GM19452 (cell line): ENCODE measurements around the gene MAPK9.
"Not testable (repeated sequence)": the region's sequence is repeated elsewhere in the genome, so short reads cannot be mapped to it uniquely, and the experiment has no call there.

Experiments
- ATAC-seq: cut with Tn5 transposase; IDR thresholded peaks from one replicate; pipeline ENCODE4 v1.9.1; 2021; ENCODE audit not compliant: unreplicated experiment

MAPK9 gene

DNA sequence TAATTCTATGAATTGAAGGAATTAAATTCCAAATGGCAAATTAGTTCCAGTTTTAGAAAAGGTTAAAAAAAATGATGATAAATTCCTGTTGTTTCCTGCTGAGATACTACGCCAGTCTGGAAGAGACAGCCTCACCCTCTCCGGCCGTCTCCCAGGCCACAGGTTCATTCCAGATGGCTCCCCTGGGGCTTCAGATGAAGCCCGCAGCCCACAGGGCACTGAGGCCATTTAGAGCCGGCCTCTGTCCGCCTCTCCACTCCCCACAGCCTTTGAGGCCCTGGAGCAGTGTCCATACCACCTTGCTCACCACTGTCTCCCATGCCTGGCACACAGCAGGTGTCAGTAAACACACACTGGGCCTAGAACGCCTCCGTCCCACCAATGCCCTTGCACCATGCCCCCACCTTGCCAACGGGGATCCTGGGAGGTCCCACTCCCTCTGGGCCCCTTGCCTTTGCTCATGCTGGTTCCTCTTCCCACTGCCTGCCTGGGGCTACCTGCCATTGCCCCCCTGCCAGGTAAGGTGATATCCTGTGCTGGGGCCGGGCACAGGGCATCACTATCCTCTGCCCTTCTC lies 35.2 kb upstream of the MAPK9 start:
- ATAC-seq, result no peak

DNA sequence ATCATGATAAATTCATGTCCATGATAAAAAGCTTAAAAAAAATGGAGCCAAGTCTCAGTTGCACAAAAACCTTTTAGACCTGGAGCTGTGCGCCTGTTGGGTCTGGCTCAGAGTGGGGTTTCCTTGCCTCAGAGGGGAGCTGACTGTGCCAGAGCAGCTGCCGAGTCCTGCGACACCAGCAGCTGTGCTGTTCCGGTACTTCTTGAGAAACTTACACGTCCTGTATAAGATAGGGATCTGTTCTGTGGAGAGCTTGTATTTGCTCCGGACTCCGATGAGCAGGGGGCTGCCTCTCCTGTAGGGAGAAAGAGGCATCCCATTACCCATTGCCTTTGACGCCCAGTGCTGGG lies 32.7 kb upstream of the MAPK9 start:
- no peak for ATAC-seq

DNA sequence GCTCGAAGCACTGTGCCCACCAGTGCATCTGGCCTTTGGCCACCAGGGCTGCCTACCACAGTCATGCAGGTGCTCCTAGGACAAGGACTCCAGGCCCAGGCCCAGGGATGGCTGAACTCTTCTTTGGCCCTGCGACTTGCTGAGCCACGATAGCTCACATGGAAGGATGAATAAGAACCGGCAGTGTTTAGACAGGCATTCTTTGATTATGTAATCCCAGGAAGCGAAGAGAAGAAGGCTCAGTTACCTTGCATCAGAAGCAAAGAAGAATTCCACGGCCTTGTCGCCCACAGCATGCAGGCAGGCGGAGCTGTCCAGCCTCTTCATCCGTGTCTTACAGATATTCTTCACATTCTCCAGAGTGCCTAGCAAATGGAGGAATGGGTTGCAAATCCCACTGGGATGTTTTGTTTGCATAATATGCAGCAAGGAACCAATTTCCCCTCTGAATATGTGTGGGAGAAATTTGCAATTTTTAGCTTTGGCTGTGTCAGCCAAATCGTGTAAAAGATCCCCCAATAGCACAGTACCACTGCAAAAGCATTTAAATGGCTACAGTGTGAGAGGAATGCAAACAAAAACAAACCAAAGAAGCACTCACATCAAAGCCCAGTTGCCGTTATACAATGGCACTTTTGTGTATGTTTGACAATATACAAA lies 32.2 kb upstream of the MAPK9 start:
- ATAC-seq, result no peak

DNA sequence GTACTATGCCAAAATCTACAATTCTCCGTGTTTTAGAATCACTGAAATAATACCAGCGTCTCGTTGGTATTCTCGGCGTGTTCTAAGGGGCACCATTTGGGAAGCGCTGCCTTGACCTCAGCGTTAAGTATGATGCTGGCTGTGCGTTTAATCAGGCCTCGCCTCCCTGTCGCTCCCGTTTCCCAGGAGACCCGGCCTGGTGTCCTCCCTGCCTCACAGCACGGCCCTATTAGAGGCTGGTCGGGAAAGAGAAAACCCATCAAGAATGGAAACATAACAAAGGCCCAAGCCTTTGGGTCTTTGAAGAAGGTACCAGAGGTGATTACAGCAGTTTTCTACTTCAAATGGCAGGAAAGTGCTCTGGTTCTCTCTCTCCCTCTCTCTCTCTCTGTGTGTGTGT lies 31.3 kb upstream of the MAPK9 start:
- no peak for ATAC-seq

DNA sequence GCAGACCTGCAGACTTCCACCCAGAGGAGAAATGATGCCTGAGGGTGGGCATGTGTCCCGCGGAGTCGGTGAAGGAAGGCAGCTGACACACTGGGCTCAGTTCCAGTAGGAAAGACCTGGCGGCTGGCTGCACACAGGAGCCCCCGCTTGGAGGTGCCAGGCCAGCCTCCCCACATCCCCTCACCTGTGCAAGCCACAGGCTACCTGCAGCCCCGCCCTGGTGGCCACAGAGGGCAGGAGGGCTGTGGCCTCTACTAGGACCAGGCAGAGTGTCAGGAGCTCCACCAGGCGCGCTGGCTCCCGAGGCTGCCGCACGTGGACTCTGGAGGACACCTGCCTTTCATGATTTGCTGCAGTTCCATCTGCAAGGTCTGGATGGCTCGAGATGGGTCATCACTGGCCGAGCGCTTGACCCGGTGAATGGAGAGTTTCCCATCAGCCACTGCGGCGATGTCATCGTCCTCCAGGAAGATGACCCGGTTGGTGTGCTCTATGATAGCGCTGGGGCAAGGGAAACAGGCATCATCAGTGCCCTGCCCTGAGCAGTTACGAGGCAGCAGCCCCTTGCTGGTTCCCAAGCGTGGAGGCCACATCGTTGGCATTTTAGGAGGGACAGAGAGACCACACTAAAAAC lies 26.7 kb upstream of the MAPK9 start:
- ATAC-seq, result no peak

DNA sequence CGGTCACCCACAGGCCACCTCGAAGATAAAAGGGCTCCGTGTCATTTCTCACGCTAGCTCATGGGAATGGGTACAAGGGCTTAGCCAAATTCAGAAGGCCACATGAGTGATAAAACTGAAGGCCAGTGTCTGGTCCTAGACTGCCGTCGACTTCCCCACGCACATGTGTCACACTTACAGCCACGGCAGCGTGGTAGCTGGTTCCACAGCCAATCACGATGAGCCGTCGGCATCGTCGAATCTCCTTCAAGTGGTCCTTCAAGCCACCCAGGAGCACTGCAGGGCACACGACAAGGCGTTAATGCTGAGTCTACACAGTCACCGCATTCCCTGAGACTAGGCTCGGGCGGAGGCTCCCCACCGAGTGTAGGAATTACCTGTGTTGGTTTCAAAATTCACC lies 24.7 kb upstream of the MAPK9 start:
- no peak for ATAC-seq

DNA sequence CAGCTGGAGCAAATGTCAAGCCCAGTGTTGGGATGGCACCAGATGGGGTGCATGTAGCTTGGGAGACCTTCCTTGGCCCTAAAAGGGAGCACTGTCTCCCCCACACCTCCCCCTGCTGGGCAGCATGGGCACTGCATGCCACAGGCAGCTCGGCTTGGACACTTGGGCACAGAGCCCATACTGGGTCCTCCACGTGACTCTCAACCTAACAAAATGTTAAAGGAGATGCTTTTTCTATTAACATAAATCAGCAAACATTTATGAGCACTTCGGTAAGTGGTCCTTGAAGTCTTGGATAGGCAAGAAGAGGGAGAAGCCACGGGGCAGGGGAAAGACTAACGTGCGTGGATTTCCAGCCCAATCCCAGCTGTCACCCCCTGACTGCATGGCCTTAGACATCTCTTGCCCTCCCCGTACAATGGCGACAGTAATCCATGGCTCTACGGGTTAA lies 23.9 kb upstream of the MAPK9 start:
- ATAC-seq, result peak; percentile 71

DNA sequence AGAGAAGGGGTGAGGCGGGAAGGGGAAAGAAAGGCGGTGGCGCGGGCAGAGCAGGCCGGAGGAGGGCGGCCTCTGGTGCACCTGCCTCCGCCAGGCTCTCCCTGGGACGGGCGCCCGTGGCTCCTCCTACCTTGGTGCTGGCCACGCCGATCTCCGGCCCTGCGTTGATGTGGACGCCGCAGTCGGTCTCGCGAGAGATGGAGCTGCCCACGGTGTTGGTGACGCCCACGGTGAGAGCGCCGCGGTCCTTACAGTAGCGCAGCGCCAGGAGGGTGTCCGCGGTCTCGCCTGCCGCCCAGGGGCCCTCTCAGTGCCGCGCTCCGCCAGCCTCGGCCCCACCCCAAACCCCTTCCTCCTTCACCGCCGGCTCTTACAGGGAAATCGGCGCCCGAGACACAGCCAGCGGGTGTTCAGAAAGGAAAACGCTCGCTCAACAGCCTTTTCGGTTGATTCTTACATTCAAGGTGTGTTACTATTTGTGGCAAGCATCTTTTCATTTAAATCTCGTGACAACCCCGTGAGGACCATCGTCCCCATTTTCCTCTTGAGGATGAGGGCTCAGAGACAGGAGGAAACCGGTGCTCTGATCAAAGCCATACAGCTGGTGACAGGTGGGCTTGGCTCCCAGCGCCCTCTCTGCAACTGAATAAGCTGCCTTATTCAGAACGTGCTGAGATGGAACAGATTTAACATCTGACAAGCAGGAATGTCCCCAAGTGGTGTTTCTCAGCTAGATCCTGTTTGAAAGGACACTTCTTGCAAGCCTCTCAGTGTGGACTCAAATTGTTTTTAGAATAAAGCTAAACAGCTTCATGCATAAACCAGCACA lies 22.0 kb upstream of the MAPK9 start:
- no peak for ATAC-seq

DNA sequence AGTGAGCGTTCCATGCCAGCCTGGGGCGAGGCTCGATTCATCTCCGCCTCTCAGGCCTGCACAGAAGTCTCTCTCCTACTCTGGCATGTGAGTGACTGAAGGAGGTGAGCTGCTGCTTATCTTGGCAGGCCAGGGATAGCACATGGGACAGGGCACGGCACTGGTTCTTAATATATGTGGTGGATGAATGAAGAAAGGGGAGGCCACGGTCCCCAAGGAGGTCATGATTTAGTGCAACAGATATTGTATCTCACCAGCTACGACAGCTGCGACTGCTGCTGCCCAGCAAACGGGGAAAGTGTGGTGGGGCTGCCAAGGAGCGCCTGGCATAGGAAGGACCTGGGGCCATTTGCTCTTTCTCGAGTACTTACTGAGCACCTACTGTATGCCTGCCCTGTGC lies 19.3 kb upstream of the MAPK9 start:
- no peak for ATAC-seq

DNA sequence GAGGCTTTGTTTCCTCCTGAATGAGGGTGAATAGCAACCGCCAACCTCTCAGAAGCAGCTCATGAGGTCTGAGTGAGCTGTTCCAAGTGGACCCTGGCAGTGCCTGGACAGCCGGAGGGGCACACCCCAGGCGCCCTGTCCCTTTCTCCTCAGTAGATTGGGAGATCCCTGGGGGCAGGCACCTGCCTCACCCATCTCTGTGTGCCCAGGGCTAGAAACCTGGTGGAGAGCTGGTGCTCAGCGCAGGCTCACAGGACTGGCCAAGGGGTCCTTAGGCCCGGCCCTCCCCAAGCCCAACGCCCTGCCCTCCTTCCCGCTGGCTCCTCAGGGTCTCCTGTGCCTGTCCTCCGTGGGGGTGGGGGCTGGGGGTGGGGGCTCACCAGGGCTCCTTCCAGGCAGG lies 14.9 kb upstream of the MAPK9 start:
- ATAC-seq, result no peak

DNA sequence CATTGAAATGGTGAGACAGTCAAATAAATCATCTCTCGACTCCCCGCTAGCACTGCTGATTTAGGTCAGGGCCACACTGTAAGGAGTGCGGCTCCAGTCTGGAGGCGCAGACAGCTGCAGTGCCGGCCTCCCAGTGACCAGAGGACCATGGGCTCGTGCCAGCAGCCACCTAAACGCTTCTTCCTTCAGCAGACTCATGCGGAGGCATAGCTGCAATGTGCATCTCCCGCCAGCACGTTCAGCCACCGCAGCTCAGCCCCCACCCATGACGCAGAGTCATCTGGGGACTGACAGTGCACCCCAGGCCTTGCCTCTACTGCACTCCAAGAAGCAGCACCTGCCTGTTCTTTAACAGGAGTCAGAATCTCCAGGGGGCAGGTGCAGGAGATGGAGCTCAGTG lies 13.6 kb upstream of the MAPK9 start:
- no peak for ATAC-seq

DNA sequence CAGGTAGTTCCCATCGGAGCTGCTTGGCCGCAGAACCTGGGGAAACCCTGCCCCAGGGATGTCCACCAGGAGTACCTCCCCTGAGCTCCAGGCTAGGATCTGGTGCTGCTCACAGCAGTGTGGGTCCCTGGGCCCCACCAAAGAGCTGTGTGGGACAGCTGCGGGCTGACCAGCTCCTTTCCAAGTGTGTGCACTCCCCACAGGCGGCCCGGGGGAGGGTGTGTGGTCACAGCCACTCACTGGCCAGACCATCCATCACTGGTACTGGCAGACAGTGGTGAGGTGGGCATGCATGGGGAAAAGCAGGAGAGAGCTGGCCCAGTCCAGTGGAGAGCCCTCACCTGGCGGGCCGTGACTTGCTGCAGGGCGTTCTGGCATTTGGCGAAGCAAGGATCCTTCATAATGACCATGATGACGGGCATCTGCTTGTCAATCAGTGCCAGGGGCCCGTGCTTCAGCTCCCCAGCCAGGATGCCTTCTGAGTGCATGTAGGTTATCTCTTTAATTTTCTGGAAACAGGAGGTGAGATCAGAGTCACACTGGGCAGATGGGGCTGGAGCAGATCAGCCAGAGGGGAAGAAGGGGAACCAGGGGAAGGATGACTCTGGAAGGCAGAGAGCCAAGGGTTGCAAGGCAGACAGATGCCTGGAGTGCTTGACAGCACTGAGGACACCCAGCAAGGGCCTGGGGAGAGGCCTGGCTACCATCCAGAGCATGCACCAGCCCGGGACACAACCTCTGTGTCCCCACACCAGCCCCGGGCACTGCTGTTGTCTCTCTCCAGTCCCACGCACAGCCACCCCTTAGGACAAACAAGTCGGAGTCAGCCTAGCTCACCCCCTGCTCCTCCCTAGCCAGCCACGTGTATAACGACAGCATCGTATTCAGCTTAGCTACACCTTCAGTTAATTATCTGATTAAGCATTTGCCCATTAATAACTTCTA lies 12.8 kb upstream of the MAPK9 start:
- no peak for ATAC-seq

DNA sequence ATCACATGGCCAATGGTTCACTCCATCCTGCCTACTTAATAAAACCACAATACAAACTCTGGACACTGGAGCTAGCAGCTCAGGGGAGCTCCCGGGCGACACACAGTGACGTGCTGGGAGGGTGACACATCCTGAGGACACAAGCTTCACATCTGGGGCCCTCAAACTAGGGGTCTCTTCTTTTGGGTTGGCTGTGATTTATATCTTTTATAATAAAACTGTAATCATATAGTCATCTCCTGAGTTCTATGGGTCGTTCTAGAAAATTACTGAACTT lies 12.1 kb upstream of the MAPK9 start:
- ATAC-seq, result no peak

DNA sequence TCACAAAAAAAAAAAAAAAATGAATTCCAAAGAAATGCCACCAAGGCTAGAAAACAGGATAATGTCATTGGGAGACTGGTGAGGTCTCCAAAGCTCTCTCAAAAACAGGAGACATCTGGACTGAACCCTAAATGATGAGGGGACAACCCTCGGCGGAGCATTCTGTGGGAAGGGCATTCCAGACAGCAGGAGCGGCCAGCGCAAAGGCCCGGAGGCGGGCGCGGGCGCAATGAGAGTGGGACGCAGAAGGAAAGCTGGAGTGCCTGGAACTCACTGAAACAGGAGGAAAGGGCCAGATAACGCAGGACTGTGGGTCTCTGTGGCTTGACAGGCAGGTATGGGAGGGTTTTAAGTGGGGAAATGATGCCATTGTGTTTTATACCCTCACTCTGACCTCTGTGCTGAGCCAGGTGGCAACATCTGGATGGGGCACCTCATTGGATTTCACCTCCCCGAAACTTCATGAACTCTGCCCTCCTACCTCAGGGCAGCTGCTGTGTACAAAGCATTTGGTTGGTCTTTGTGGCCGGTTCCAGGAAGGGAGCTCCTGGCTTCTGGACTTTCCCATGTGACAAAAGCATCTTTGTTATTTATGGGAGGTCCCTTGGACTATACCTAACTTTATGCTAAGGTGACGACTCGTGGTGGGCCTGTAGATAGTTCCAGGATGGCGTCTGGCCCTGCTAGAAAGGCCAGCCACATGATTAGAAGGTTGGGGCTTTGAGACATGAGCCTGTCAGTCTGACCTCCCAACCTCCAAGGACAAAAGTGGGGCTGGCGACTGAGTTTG lies 11.5 kb upstream of the MAPK9 start:
- no peak for ATAC-seq

DNA sequence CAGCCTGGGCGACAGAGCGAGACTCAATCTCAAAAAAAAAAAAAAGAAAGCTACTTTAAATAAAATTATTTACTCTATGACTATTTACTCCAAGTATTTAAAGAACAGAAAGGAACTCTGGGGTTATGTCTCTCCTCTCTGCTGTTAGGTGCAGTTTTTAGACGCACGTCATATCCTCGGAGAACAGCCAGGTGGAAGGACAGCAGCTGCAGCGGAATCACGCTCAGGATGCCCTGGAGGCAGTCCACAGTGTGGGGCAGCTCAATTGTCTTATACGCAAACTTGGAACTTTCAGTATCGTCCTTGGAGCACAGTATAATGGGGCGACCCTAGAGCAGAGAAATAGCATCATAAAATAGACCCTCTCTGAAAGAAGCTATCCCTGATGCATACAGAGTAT lies 10.4 kb upstream of the MAPK9 start:
- no peak for ATAC-seq

DNA sequence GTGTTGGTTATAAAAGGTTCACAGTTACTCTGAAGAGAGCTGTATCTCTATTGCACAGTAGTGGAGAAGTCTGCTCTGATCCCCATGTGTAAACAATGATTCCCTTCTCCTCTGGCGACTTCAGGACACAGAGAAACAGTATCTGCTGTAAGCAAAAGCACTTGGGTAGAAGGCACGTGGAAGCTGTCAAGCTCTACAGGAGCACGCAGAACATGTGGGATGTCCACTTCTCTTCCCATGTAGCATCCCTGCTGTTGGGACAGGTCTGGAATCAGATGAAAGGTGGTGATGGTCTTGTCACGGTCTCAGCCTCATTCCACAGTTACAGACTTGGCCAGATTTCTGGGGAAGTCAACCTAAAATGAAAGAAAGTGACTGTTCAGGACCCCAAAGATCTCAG lies 9.4 kb upstream of the MAPK9 start:
- ATAC-seq, result no peak

DNA sequence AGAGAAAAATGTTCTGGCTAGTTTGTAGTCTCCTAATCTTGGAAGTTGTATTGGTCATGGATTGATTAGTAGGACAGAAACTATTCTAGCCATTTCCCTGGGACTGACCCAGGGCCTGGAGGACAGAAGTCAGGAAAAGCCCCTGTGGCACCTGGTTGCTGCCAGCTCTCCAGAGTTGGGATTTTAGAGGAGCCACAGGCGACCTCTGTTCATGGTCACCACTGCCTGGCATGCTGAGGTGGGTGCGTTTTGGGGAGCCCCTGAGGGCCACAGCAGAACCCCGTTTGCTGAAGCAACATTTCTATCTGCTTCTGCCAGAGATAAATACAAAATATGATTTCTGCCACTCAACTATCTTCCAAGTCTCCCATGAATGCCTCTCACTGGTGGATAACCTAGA lies 7.6 kb upstream of the MAPK9 start:
- ATAC-seq, result no peak

DNA sequence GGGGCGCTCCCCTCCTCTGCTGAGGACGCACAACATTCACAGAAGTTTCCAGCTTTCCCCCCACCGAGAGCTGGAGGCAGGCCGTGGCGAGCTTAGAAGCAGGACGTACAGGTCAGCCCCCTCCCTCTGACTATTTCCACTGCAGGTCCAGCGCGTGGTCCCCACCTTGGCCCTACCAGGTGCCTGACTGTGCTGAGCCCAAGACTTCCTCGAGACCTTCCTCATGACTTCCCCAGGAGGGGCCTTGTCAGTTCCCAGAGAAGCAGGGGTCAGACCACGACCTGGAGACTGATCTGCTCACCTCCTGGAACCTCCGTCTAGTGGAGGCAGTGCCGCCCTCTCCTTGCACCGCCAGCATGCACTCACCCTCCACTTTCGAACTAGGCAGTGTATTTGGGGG lies 7.1 kb upstream of the MAPK9 start:
- not testable (repeated sequence) for ATAC-seq

DNA sequence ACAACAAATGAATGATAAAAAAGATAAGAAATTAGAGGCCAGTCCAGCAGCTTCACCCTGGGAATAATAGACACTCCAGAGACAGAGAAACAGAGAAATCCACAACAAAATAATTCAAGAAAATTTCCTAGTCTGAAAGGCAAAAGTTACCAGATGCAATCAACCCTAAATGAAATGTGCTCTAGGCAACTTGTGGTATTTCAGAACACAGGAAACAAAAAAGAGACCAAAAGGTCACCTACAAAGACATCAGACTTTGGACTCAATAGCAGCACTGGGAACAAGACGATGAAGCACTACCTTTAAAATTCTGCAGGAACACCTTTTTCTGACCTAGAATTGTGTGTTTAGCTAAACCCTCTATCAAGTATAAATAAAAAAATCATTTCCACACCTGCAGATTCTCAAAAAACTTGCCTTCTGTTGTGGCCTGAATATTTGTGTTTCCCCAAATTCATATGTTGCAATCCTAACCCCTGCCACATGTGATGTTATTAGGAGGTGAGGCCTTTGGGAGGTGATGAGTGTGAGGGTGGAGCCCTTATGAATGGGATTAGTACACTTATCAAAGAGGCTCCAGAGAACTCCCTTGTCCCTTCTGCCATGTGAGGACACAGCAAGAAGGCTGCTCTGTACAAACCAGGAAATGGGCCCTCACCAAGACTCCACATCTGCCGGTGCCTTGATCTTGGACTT lies 5.9 kb upstream of the MAPK9 start:
- no peak for ATAC-seq

DNA sequence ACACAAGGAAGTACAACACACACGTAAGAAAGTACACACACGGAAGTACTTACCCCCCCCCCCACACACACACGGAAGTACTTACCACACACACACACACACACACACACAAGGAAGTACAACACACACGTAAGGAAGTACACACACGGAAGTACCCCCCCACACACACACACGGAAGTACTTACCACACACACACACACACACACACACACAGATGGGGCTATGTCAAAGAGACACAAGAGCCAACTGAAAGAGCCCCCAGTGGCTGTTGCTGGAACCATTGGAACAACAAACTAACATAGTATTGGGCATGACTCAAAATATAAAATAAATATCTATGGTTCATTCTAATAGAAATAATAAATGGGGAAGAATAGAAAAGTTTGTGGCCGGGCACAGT lies 4.9 kb upstream of the MAPK9 start:
- no peak for ATAC-seq
